Measurements from ENCODE around the gene KRT84.

KRT84 gene

DNA sequence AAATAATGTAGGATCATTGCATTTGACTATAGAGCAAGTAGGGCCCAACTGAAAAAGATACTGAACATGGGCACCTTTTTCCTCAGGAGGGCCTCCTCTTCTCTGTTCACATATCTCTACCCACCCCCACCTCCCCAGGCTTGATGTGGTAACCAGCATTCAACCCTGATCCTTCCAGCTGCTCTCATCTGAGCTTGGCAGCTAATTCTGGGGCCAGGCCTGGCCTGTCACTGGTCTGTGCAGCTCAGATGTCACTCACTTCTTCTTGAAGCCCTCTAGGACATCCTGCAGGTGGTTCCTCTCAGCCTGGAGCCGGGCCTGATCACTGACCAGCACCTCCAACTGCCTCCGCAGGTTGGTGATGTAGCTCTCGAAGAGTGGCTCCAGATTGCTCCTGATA lies 2.1 kb downstream of the KRT84 start:
- no peak overlapping the region for H3K4me3 ChIP-seq (ENCODE audit: low read length)
- no peak for TF ChIP-seq ZNF274 (IDR thresholded peaks at IDR 0.05; ENCODE audit: low read depth, low read length)

DNA sequence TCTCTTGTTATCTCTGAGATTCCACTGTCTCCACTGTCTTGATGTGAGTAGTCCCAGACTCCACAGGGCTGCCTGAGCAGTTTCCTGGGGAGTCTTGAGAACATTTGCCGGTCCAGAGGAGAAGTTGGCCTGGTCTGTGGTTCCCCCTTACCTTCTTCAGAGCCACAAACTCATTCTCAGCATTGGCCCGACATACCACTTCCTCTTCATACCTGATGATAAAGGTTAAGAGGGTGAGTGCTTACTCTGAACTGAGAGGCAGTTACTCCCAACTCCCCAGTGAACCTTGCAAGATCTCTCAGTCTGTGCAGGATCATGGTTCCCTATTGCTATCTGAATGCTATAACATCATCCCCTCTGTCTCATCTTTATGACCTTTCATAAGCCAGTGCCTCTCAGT lies 2.6 kb downstream of the KRT84 start:
- H3K4me3 ChIP-seq (ENCODE audit: low read length), result no peak overlapping the region
- TF ChIP-seq ZNF274 (IDR thresholded peaks at IDR 0.05; ENCODE audit: low read depth, low read length), result no peak

DNA sequence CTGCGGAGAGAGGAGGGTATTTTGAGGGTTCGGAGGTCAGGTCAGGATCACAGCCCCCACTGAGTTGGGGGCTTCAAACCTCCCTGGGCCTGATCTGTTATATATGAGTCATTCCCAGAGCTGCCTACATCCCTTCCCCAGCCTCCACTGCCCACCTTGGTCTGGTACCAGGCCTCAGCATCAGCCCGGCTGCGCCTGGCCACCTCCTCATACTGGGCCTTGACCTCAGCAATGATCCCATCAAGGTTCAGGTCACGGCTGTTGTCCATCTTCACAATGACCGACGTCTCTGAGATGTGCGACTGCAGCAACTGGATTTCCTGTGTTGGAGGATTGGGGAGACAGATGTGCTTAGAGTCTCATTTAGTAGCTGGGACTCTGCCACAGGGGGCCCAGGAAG lies 4.2 kb downstream of the KRT84 start:
- H3K4me3 ChIP-seq (ENCODE audit: low read length), result no peak overlapping the region
- no peak for TF ChIP-seq ZNF274 (IDR thresholded peaks at IDR 0.05; ENCODE audit: low read depth, low read length)

DNA sequence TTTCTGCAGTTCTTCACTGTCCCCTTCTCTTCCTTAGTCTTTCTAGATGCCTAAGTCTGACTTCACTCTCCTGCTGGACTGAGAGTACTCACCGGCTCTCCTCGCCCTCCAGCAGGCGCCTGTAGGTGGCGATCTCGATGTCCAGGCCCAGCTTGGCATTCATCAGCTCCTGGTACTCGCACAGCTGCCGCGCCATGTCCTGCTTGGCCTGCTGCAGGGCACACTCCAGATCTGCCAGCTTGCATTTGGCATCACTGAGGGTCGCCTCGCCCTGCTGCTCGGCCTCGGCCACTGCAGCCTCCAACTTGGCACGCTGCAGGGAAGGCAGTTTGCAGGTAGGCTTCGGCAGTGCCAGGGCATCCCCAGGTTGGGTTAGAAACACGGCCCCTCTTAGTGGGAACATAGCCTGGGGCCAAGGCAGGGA lies 5.2 kb downstream of the KRT84 start:
- no peak for TF ChIP-seq ZNF274 (IDR thresholded peaks at IDR 0.05; ENCODE audit: low read depth, low read length)
- H3K4me3 ChIP-seq (ENCODE audit: low read length), result no peak overlapping the region

DNA sequence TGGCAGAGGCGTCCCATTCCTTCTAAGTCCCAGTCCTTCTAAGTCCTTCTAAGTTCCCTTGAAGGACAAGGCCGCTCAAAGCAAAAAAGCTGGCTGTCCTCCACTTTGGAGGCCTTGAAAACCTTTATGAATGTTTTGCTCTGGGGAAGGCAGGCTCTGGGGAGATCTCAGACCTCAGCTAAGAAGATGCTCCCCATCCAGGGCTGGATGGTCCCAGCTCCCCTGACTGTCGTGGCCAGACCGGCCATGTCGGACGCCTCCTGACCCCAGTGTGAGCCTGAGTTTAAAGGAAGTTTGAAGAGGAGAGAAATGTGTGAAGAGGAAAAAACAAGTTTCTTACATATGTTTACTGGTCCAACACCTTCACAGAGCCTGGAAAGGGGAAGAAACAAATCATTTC lies 5.9 kb downstream of the KRT84 start:
- no peak overlapping the region for H3K4me3 ChIP-seq (ENCODE audit: low read length)
- no peak for TF ChIP-seq ZNF274 (IDR thresholded peaks at IDR 0.05; ENCODE audit: low read depth, low read length)

DNA sequence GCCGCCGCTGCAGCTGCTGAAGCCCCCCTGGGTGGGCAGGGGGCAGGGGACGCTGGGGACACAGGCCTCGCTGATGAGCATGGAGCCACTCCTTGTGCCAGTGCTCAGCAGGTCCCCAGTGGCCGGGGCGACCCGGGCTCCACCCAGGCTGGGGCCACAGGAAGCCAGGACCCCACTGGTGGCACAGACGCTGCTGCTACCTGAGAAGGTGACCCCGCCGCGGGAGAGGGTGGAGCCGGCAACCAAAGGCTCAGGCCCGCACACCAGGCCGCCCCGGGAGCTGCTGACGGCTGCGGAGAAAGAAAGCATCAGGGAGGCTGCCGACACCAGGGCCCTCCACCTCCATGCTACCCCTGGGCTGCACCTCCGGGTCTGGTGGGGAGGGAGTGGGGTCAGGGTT lies 7.4 kb downstream of the KRT84 start:
- no peak for TF ChIP-seq ZNF274 (IDR thresholded peaks at IDR 0.05; ENCODE audit: low read depth, low read length)

DNA sequence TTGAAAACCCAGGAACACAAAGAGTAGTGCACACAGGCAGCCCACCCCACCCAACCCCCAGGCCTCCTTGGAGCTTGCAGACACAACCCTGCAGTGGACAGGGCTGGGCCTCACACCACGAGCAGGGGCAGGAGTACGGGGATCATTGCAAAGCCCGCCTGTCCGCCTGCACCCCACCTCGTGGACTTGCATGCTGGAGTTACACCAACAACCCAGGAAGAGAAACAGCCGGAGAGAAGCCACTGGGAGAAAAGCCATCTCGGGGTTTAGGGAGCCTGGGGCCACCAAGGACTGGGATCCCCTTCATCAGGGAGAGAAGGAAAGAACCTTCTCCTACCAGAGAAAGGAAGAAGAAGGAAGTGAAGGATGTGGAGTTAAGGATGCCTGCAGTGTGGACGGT lies 8.2 kb downstream of the KRT84 start:
- no peak for TF ChIP-seq ZNF274 (IDR thresholded peaks at IDR 0.05; ENCODE audit: low read depth, low read length)
- H3K4me3 ChIP-seq (ENCODE audit: low read length), result no peak overlapping the region

More for the DNA sequence above, 7.4 kb downstream of the KRT84 start:
- no peak overlapping the region for H3K4me3 ChIP-seq (ENCODE audit: low read length)

DNA sequence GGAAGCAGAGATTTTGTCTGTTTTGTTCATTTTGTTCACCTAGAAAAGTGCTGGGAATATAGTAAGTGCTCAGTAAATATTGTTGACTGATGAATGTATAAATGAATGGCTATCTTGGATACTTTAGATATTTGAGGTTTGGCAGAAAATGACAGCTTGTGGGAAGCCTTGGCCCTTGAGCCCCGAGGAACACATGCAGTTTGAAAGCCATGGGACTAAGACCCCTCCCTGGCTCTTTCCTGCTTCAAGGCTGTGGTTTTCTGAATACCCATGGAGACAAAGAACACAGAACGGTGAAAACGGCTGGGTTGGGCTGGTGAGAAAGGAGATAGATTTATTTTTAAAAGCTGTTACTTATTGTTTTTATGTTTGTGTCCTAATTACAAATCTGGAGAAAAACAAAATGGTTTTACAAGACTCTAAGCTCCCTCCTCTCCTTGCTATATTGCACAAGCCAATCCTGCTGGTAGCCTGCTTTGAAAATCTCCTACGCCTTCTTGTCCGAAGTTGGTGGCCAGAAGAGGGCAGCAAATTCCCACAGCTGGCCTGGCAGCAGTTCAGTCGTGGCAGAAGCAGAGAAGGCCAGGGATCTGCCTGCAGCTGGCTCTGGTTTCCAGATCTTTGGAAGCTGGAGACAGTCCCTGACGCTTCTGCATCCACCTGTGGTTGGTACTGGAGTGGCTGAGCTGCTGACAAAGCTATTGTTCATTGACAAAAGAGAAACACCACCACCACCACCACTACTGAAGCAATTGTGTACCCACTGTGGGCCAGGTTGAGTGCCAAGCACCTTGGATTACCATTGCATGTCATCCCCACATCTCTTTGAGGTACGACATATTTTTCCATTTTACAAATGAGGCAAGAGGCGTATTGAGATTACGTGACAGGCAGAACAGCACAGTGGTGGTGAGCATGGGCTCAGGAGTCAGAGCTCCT lies 13.0 kb downstream of the KRT84 start:
- no peak for TF ChIP-seq ZNF274 (IDR thresholded peaks at IDR 0.05; ENCODE audit: low read depth, low read length)
- H3K4me3 ChIP-seq (ENCODE audit: low read length), result no peak overlapping the region

DNA sequence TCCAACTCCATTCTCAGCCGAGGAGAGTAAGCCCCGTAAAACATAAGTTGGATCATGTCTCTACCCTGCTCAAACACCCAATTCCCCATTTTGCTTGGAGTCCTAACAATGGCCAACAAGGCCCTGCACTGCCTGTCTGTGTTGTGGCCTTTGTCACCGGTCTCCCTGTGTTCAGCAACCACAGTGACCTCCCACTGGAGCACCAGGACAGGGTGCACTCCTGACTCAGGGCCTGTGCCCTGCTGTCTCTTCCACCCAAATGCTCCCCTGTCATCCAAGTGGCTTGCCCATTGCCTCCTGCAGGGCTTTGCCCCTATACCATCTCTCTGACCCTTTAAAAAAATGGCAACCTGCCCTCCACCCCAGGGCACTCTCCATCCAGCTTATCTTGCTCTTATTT lies 13.7 kb downstream of the KRT84 start:
- no peak for TF ChIP-seq ZNF274 (IDR thresholded peaks at IDR 0.05; ENCODE audit: low read depth, low read length)
- no peak overlapping the region for H3K4me3 ChIP-seq (ENCODE audit: low read length)

DNA sequence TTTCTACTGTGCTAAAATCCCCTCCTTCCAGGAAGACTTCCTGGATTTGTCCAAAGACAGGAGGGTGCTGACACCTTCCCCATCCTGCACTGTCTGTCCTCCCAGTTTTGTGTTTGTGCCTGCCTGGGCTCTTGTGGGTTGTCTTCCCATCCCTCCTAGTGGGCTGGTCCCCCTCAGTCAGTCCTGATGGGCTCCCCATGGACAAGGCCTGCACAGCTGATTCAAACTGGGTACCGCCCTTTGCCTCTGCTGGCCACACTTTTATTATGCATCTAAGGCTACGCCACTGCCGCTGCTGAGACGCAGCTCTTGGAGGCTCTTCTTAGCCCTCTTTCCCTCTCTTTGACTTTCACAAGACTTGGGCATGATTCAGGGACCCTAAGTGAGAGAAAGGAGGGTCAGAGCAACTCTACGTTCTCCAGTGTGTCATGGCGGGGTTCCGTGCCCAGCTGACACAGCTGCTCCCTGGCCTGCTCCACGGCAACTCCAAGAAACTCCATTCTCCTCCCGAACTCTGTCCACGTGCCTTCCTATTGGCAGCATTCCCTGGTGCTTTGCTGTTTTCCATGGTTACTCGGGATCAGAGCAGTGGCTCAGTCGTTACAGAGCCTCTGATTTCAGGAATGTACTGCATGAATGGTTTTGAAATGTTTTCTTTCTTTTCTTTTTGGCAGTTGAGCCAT lies 14.4 kb downstream of the KRT84 start:
- no peak overlapping the region for H3K4me3 ChIP-seq (ENCODE audit: low read length)
- TF ChIP-seq ZNF274 (IDR thresholded peaks at IDR 0.05; ENCODE audit: low read depth, low read length), result no peak

DNA sequence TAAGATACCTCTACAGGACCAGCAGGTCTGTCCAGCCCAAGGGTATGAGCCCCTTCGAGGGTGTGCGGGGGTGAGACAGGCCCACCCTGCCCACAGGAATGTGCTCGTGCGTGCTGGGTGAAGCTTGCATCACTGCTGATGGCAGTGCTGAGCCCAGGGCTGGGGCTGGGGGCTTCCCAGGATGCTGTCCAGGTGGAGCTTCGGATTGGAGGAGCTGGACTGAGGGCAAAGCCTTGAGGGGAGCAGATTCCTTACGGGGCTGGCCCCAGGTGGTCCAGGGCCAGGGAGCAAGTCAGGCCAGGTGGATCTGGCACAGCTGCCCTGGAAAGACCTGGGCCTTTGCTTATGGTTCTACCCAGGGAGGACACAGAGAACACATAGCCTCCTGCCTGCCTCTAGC lies 15.6 kb downstream of the KRT84 start:
- no peak for TF ChIP-seq ZNF274 (IDR thresholded peaks at IDR 0.05; ENCODE audit: low read depth, low read length)
- H3K4me3 ChIP-seq (ENCODE audit: low read length), result no peak overlapping the region

DNA sequence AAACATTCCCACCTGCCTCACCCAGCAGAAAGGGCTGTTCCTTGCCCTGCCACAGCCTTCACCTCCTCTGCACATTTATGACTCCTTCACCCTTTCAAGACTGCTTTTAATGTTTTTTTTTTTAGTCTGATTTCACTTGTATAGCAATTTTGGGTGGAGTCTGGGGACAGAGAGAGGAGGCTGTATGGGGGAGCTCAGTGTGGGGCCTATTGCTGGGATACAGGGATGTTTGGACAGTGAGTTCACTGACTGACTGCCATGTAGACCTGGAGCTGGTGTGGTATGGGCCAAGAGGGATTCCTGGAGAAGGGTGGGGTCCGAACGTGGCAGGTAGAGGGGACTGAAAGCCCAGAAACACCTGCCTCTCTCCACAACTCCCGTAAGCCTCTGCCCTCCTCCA lies 16.2 kb downstream of the KRT84 start:
- no peak overlapping the region for H3K4me3 ChIP-seq (ENCODE audit: low read length)
- TF ChIP-seq ZNF274 (IDR thresholded peaks at IDR 0.05; ENCODE audit: low read depth, low read length), result no peak

DNA sequence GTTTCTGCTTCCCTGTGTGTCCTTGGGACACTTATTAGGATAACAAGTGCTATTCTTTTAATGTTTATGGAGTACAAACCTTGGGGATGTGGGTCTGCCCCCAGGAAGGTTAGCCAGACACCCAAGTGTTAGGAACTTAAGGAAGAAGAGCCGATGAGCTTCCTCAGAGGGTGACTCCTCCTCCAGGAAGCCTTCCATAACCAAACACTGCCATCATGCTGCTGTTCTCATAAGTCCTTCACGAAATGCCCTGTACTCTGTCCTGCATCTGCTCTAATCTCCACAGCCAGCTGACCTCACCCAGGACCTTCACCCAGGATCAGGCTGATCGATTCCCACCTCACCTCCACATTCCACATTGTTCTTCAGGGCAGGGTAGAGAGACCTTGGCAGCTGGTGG lies 16.9 kb downstream of the KRT84 start:
- no peak overlapping the region for H3K4me3 ChIP-seq (ENCODE audit: low read length)
- no peak for TF ChIP-seq ZNF274 (IDR thresholded peaks at IDR 0.05; ENCODE audit: low read depth, low read length)

DNA sequence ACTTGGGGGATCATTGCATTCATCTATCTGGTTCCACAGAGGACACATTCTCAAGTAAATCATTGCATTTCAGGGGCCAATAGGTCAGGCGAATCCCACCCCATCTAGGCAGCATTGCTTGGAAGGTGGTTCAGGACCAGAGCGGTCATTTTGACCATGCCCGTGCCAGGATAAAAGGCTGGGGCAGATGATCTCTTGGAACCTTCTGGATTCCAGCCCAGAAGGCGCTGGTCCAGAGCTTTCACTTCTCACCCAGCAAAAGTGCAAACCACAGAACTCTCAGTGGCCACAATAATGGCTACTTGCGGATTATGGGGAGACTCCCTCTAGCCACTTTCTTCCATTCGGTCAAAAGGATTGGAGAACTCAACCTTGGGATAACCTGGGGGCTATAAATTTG lies 17.6 kb downstream of the KRT84 start:
- no peak overlapping the region for H3K4me3 ChIP-seq (ENCODE audit: low read length)
- no peak for TF ChIP-seq ZNF274 (IDR thresholded peaks at IDR 0.05; ENCODE audit: low read depth, low read length)

All from GM08714 (cell line).